ENCODE data around the gene CPN1.

CPN1 gene

DNA sequence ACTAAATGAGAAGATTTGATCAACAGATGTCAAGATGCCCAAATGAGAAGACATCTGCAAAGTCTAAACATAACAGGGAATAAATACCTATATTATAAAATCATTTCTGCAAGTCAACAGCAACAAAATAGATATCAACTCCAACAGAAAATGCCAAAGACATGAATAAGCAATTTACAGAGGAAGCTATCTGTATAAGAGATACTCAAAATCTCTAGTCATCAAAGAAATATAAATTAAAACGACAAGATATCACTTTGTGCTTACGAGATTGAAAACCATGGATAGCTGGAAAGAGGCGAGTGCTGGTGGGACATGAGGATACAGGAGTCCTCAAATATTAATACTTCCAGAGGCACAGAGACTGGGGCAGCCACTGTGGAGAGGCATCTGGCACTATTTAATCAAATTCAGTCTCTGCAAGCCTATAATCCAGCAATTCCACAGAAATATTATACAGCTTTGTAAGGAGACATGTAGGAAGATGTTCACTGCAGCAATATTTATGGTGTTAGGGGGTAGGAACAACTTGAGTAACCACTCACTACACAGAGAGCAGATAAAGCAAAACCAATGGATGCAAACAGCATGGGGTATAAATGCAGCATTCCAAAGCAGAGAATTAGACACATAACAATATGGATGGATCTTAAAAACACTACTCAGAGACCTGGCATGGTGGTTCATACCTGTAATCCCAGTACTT, 76.7 kb downstream of the CPN1 start:
- no peak for DNase-seq (ENCODE audit: low read depth, low spot score)
- TF ChIP-seq EZH2 (IDR thresholded peaks at IDR 0.05), result no peak
- TF ChIP-seq POLR2AphosphoS5 (IDR thresholded peaks at IDR 0.05; ENCODE audit: borderline replicate concordance, low read depth, low read length), result no peak
- no peak for TF ChIP-seq FOXP2 (optimal IDR thresholded peaks at IDR 0.05; ENCODE audit: control extremely low read depth, extremely low read length, insufficient read depth)
- no peak overlapping the region for H3K9ac ChIP-seq (ENCODE audit: insufficient read length)
- no peaks in the 10 kb centered on the region for H3K36me3 ChIP-seq (ENCODE audit: insufficient read depth, low read length)
- no peak overlapping the region for H3K27ac ChIP-seq
- H3K9me3 ChIP-seq (ENCODE audit: low read depth, low read length), result no peaks in the 10 kb centered on the region
- H3K4me3 ChIP-seq, result no peak overlapping the region

DNA sequence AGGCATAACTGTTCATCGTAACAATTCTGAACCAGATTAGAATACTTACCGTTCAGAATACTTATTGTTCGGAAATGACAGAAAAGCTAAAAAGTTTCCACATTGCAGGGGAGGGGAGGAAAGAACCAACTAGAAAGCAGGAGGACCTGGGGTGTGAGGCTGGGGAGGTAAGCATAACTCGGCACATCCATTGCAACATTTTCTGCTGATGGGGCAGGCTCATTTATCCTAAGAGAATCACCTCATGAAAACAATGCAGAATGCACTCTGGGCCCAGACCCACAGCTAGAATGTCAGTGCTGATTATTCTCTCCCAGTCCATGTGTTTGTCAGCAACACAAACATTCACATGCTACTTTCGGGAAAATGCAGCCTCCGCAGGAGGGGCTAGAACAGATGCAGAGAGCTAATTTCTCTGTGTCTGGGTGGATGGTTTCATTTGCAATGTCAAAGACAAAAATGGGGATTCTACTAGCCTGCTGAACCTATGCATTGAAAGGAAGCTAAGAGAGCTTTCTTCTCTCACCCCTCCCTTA, 81.5 kb downstream of the CPN1 start:
- no peak for DNase-seq (ENCODE audit: low read depth, low spot score)
- Histone ChIP-seq H3K9me3 (ENCODE audit: low read depth, low read length) (no peaks in the 10 kb centered on the region), H3K27ac (no peak overlapping the region), H3K9ac (ENCODE audit: insufficient read length) (no peak overlapping the region), H3K4me3 (no peak overlapping the region), H3K36me3 (ENCODE audit: insufficient read depth, low read length) (no peaks in the 10 kb centered on the region)
- TF ChIP-seq POLR2AphosphoS5 (IDR thresholded peaks at IDR 0.05; ENCODE audit: borderline replicate concordance, low read depth, low read length) (no peak), FOXP2 (optimal IDR thresholded peaks at IDR 0.05; ENCODE audit: control extremely low read depth, extremely low read length, insufficient read depth) (no peak), EZH2 (IDR thresholded peaks at IDR 0.05) (no peak)

DNA sequence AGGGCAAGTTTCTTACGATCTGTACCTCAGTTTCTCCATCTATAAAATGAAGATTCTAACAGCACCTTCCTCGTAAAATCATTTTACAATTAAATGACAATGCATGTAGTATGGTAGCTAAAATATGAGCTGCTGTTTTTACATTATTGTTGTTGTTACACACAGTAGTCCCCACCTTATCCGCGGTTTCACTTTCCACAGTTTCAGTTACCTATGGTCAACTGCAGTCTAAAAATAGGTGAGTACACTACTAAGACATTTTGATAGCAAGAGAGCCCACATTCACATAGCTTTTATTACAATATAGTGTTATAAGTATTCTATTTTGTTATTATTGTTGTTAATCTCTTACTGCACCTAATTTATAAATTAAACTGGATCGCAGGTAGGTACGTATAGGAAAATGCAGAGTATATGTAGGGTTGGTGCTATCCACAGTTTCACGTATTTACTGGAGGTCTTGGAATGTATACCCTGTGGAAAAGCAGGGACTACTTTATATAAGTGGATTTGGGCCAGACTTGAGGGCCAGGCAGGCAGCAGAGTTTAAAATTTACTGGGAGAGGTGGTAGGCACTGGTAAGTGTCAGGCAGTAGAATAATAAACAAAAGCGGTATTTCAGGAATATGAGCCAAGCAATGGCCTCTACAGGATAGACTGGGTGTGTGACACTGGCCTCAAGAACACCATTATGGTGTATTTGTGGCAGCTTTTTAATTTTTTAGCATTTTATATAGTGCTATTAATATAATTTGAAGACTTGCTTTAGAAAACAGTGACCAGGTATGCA, 82.2 kb downstream of the CPN1 start:
- H3K27ac ChIP-seq, result no peak overlapping the region
- H3K36me3 ChIP-seq (ENCODE audit: insufficient read depth, low read length), result no peaks in the 10 kb centered on the region
- H3K4me3 ChIP-seq, result no peak overlapping the region

DNA sequence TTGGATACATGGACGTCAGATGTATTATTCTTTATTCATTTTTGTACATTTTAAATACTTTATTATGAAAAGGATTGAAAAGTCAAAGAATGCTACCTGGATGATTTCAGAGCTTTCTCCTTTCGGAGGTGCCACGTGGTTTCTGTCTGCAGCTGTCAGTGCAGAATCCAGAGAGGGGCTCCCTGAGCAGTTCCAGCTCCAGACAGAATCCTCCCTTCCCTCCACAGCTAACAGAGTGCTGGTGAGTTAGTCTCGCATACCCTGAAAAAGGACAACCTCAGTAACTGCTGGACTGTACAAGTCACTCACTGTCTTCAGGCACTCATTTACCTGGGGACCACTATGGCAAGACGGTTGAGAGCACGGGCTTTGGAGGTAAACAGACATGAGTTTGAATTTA, 82.8 kb downstream of the CPN1 start:
- DNase-seq (ENCODE audit: low read depth, low spot score), result no peak
- Histone ChIP-seq H3K4me3 (no peak overlapping the region), H3K36me3 (ENCODE audit: insufficient read depth, low read length) (no peaks in the 10 kb centered on the region), H3K9me3 (ENCODE audit: low read depth, low read length) (no peaks in the 10 kb centered on the region), H3K27ac (no peak overlapping the region), H3K9ac (ENCODE audit: insufficient read length) (no peak overlapping the region)
- TF ChIP-seq EZH2 (IDR thresholded peaks at IDR 0.05) (no peak), POLR2AphosphoS5 (IDR thresholded peaks at IDR 0.05; ENCODE audit: borderline replicate concordance, low read depth, low read length) (no peak), FOXP2 (optimal IDR thresholded peaks at IDR 0.05; ENCODE audit: control extremely low read depth, extremely low read length, insufficient read depth) (no peak)

More for the DNA sequence above, 82.2 kb downstream of the CPN1 start:
- H3K9me3 ChIP-seq (ENCODE audit: low read depth, low read length), result no peaks in the 10 kb centered on the region
- no peak for DNase-seq (ENCODE audit: low read depth, low spot score)
- no peak for TF ChIP-seq EZH2 (IDR thresholded peaks at IDR 0.05)
- TF ChIP-seq FOXP2 (optimal IDR thresholded peaks at IDR 0.05; ENCODE audit: control extremely low read depth, extremely low read length, insufficient read depth), result no peak
- TF ChIP-seq POLR2AphosphoS5 (IDR thresholded peaks at IDR 0.05; ENCODE audit: borderline replicate concordance, low read depth, low read length), result no peak
- H3K9ac ChIP-seq (ENCODE audit: insufficient read length), result no peak overlapping the region

DNA sequence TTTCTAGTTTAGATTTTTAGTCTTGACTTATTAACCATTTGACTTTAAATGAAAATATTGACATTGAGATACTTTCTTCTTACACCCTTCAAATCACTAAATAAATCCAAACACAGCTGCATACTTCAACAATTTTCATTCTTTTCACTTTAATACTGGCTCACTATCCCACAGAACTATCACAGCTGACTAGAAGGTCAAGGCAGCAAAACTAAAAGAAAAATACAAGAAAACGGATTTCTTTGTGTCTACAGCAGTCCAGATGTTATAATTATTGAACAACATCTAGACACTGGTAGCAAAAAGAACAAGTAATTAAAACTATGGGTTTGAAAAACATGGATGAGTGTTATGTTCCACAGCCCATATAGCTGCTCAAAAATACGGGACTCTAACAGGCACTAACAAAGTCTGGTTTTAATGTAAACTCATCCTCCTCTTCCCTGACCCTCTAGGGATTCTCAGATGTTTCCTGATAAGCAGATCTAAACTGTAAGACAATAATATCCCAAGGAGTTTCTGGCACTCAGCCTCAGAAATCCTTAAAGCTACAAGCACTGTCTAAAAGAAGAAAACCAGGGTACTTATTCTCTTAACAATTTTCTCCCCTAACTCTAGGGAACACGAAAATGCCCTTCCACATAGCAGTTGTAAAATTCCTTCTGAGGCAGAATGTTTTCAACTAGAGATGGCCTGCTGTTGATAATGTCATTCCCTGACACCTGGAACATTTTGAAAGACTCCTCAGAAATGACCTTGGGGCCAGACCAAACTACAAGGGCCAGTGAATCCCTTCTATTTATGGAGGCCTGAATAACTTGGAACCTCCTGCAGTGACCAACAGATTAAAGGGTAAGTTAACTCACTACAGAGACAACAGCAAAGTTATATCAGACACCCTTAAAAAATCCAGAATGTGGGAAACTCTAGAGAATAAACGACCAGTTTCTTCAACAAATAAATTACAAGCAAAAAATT, 84.7 kb downstream of the CPN1 start:
- H3K27ac ChIP-seq, result no peak overlapping the region
- peak overlapping the region; percentile 55 for H3K4me3 ChIP-seq
- H3K36me3 ChIP-seq (ENCODE audit: insufficient read depth, low read length), result no peaks in the 10 kb centered on the region
- DNase-seq (ENCODE audit: low read depth, low spot score), result peak; percentile 58
- no peaks in the 10 kb centered on the region for H3K9me3 ChIP-seq (ENCODE audit: low read depth, low read length)
- no peak for TF ChIP-seq EZH2 (IDR thresholded peaks at IDR 0.05)
- no peak for TF ChIP-seq FOXP2 (optimal IDR thresholded peaks at IDR 0.05; ENCODE audit: control extremely low read depth, extremely low read length, insufficient read depth)
- no peak overlapping the region for H3K9ac ChIP-seq (ENCODE audit: insufficient read length)

DNA sequence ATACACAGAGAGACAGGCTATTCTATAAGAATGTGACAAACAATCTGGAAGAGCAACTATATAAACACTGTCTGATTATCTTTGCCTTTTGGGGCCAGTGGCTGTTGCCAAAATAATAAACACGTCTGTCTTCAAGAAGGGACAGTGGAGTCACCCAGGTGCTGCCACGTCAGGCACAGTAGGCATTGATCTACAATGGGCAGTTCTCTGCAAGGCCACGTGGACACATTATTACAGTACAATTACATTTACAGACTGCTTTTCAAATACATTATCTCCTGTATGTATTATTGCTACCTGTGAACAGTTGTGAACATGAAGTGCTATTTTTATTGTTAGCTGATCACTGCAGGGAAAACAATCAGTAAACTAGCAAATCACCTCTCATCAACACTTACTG, 86.0 kb downstream of the CPN1 start:
- Histone ChIP-seq H3K9ac (ENCODE audit: insufficient read length) (no peak overlapping the region), H3K36me3 (ENCODE audit: insufficient read depth, low read length) (no peaks in the 10 kb centered on the region), H3K4me3 (no peak overlapping the region), H3K9me3 (ENCODE audit: low read depth, low read length) (no peaks in the 10 kb centered on the region), H3K27ac (no peak overlapping the region)
- no peak for TF ChIP-seq POLR2AphosphoS5 (IDR thresholded peaks at IDR 0.05; ENCODE audit: borderline replicate concordance, low read depth, low read length)
- no peak for TF ChIP-seq EZH2 (IDR thresholded peaks at IDR 0.05)
- TF ChIP-seq FOXP2 (optimal IDR thresholded peaks at IDR 0.05; ENCODE audit: control extremely low read depth, extremely low read length, insufficient read depth), result no peak
- no peak for DNase-seq (ENCODE audit: low read depth, low spot score)

DNA sequence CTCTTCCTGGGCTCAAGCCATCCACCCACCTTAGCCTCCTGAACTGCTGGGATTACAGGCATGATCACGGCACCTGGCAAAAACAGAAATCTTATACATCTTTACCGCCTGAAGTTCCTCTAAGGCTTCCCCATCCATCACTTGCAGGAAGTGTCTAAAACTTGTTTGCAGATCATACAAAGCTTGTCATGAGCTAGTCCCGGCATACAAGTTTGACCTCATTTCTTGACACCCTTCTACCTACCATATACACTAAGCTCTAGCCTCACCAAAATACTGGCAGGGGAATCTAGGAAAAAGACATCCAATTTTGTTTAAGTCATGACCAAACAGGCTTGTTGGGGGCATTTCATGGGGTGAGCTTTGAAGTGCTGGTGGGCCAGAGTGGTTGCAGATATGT, 86.4 kb downstream of the CPN1 start:
- H3K9me3 ChIP-seq (ENCODE audit: low read depth, low read length), result no peaks in the 10 kb centered on the region
- H3K9ac ChIP-seq (ENCODE audit: insufficient read length), result no peak overlapping the region
- DNase-seq (ENCODE audit: low read depth, low spot score), result no peak
- TF ChIP-seq POLR2AphosphoS5 (IDR thresholded peaks at IDR 0.05; ENCODE audit: borderline replicate concordance, low read depth, low read length), result no peak
- no peak for TF ChIP-seq FOXP2 (optimal IDR thresholded peaks at IDR 0.05; ENCODE audit: control extremely low read depth, extremely low read length, insufficient read depth)
- no peak for TF ChIP-seq EZH2 (IDR thresholded peaks at IDR 0.05)
- no peak overlapping the region for H3K4me3 ChIP-seq
- no peaks in the 10 kb centered on the region for H3K36me3 ChIP-seq (ENCODE audit: insufficient read depth, low read length)
- H3K27ac ChIP-seq, result no peak overlapping the region

All from SK-N-MC (cell line).